Cerebellar nuclear complex (tissue), 1 donor: ENCODE data around the gene CHST9.
"Not testable (repeated sequence)": the region's sequence is repeated elsewhere in the genome, so short reads cannot be mapped to it uniquely, and the experiment has no call there.

Source experiments
- DNase-seq, 2 experiments: peaks; one replicate each; lab custom pipeline; 2025; lab: John Stamatoyannopoulos, UW

Gene CHST9

GRCh38 chr18:27005589-27005988, 179.5 kb downstream of the CHST9 start:
- DNase-seq = no peak

GRCh38 chr18:27004056-27004829, 180.9 kb downstream of the CHST9 start:
- DNase-seq = no peak

GRCh38 chr18:26999797-27000196, 185.3 kb downstream of the CHST9 start:
- DNase-seq = no peak

- no peak for DNase-seq
Observed at GRCh38 chr18:26993568-26993967, 191.5 kb downstream of the CHST9 start.

- no peak for DNase-seq
Observed at GRCh38 chr18:26992926-26993325, 192.2 kb downstream of the CHST9 start.

GRCh38 chr18:26989842-26990241, 195.3 kb downstream of the CHST9 start:
- no peak for DNase-seq

GRCh38 chr18:26981360-26982082, 203.6 kb downstream of the CHST9 start:
- DNase-seq = no peak

- DNase-seq = no peak
Observed at GRCh38 chr18:26978812-26979341, 206.2 kb downstream of the CHST9 start.

- no peak for DNase-seq
Observed at GRCh38 chr18:26977781-26978180, 207.3 kb downstream of the CHST9 start.

- DNase-seq = no peak
Observed at GRCh38 chr18:26976206-26976605, 208.9 kb downstream of the CHST9 start.

GRCh38 chr18:26972549-26972948, 212.6 kb downstream of the CHST9 start:
- not testable (repeated sequence) for DNase-seq

- DNase-seq = no peak
Observed at GRCh38 chr18:26971409-26971808, 213.7 kb downstream of the CHST9 start.

GRCh38 chr18:26970637-26971036, 214.5 kb downstream of the CHST9 start:
- no peak for DNase-seq

GRCh38 chr18:26965206-26965605, 219.9 kb downstream of the CHST9 start:
- DNase-seq = no peak

- no peak for DNase-seq
Observed at GRCh38 chr18:26963292-26963691, 221.8 kb downstream of the CHST9 start.

- DNase-seq = no peak
Observed at GRCh38 chr18:26961839-26962238, 223.3 kb downstream of the CHST9 start.

GRCh38 chr18:26960911-26961310, 224.2 kb downstream of the CHST9 start:
- no peak for DNase-seq

GRCh38 chr18:26956863-26957262, 228.2 kb downstream of the CHST9 start:
- no peak for DNase-seq

GRCh38 chr18:26948703-26949102, 236.4 kb downstream of the CHST9 start:
- no peak for DNase-seq

- no peak for DNase-seq
Observed at GRCh38 chr18:26943906-26944305, 241.2 kb downstream of the CHST9 start.

GRCh38 chr18:26941584-26941983, 243.5 kb downstream of the CHST9 start:
- DNase-seq = no peak

GRCh38 chr18:26940744-26941398, 244.2 kb downstream of the CHST9 start:
- no peak for DNase-seq

- DNase-seq = no peak
Observed at GRCh38 chr18:26931659-26932058, 253.4 kb downstream of the CHST9 start.
